ENCODE measurements around the gene GNAL.
A peak's percentile ranks its signal among the peaks of the same experiment; 100 is the strongest.

The GNAL gene

DNA sequence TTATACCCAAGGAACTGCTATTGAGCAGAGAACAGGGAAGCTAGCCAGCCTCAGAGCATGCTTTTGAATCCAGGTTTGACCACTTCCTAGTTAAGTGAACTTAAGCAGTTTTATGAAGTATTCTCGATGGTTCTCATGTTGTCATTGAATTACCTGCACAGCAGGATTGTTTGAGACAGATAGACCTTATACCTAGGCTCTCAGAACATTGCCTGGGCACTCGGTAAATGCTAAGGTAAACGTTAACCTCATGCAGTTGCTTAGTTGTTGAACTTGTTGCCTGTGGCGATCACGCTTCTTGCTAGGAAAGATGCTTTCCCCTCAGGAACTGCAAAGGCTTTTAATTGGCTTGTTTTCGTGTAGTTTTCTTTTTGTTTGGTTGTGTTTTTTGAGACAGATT lies 128.2 kb downstream of the GNAL start:
- no peak for DNase-seq

DNA sequence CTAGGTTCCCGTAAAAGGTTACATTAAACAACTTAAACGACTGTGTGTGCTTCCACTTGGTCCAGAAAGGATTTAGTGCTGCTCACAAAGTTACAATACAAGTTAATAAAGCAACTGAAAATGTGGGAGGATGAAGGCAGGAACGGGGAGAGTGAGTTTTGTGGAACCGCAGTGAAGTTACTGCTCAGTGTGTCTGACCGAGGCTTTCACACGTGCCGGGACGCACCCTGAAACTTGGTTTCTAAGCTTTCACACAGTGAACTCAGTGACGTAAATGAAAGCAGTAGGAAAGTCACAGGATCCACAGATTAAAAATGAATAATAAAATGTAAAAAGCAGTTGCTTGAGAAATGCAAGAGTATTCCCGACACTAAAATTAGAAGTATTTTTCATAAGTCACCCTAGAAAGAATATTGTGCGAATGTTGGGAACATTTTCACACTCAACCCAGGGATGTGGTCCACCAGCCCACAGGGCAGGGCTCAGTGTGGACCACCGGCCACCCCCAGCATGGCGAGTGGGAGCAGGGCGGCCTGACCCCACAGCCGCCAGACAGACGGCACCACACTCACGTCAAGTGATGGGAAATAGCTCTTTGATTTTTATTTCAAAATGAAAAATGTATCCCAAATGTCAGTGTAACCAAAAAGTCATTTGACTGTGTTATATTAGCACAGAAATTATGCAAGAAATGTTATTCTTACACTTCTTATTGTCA lies 129.6 kb downstream of the GNAL start:
- DNase-seq: no peak

DNA sequence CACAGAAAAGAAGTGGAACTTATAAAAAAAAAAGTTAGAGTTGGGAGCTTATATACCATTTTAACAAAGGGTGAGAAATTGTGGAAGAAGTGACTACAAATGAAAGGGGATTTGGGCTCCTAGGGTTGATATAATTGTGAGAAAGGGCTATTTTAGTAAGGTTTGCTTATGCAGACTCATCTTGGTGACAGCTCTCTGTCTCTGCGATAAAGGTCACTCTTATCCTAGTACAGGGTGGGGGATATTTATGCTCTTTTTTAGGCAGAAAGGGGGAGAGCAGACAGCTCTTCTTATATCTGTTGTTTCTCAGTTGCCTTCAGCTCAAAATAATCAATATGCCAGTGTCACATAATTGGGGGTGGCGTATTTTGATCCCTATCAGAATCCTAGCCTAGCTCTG lies 130.9 kb downstream of the GNAL start:
- DNase-seq: no peak

DNA sequence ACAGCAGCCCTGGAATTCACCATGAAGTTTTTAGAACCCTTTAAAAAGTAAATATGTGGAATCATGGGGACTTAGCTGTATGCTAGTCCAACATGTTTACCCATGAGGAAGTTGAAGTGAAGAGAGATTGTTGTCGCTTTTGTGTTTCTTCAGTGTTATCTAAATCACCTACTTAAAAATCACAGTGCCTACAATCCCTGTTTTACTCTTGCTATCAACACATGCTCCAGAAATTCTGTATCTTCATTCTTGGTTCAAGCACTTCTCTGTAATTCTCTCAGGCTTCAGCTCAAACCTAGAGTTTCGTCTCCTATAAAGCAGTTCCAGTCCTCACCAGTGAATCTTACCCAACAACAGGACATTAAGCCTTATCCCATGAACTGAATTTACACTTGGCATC lies 131.6 kb downstream of the GNAL start:
- no peak for DNase-seq

DNA sequence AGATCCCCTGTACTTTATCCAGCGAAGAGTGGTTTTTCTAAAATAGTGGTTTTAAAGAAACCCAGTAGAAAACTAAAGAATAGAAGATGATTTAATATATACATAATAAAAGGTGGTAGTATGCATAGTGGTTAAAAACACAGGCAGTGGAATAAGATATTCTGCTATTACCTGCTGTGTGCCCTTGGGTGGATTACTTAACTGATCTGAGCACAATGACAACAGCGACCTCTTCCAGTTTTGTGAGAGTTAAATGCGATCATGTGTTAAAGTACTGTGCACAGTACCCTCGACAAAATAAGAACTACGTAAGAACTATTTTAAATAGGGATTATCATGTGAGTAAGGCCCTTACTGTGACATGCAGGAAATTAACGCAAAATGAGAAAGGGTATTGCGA lies 132.1 kb downstream of the GNAL start:
- DNase-seq: no peak

DNA sequence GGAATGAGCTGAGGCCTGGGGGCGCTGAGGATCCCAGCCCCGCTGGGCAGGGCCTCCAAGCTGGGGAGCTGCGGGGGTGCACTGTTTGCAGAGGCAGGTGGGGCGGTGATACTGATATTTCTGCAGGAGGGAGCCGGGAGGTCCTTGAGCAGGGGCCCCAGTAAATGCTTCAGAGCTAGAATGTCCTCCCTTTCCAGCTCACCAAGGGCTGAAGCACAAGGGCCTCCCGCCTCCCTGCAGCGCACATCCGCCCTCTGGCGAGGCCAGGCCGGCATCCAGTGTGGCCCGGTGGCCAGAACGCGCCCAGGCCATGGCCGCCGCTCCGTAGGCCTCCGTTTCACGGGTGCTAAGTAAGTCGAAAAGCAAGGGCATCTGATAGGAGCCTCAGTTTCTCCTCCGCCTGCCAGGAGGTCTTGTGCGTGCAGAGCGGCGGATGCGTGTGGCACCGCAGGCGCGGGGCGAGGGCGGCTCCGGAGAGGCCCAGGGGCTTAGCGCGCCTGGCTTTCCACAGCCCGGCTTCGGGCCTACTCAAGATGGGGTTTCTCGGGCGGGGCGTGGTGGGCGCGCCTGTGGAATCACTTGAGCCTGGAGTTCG lies 132.7 kb downstream of the GNAL start:
- no peak for DNase-seq

DNA sequence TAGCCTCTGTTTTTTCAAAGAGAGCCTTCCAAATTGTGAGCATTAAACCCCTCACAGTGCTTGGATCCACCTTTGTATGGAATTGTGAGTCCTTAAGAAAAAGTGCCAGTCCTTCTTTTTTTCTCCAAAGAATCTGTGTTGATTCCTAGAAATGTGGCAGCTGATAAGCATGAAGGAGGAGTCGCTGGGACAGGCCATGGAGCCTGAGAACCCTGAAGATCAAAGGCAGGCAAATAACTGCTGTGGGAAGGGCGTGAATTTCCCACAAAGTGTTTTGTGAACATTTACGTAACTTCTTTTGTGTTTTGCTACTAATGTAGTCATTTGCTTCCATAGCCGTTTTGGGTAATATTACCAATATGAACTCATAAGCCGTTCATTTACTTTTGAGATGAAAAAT lies 134.5 kb downstream of the GNAL start:
- no peak for DNase-seq

DNA sequence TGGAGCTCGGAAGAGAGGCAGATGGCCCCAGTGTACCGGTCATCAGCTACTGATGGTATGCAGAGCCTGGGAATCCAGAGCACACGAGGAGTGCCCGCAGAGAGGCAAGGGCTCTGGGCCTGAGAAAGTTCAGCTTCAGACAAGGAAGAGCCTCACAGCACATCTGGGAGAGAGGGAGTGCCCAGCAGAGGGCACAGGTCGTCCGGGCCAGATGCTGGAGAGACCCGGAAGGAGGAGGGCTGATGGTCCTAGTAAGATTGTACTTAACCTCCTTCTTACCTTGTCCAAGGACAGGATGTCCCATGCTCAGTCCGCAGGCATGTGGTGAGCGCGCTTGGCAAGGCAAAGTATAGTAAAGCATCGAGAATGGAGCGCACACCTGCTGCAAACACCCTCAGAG lies 137.8 kb downstream of the GNAL start:
- DNase-seq: no peak

DNA sequence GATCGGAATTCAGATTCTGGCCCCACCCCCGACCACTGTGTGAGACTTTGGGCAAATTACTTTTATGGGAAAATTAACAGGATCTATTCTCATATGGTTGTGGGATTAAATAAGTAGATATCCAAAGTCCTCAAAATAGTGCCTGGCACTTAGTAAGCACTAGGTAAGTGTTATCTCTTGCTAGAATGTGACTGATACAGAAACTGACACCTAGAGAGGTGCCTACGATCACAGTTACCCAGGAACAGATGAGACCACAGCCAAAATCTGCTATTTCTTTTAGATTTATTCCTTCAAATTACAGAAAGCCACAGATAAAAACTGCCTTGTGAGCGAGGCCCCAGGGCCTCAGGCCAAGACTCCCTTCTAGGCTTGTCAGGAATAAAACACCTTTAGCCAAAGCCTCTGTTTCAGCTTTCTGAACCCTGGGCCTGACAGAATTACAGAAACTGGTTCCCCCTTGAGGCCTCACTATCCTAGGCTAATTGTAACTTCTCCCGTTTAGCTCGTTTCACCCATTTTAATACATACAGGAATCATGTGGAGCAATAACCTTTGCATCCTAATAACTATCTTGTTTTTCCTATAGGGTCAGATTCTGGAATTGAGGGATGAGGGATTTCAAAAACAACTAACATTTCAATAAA lies 139.8 kb downstream of the GNAL start:
- DNase-seq: peak in 1 of 5 donors; percentile 21

DNA sequence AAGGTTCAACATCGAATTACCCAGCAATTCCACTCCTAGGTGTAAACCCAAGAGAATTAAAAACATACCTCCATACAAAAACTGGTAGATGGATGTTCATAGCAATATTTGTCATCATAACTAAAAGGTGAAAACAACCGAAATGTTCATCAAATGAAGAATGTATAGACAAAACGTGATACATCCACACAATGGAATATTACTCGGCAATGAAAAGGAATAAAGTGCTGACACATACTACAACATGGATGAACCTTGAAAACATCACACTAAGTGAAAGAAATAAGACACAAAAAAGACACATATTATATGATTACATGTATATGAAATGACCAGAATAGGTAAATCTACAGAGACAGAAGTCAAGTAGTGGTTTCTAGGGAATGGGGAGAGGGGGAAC lies 141.5 kb downstream of the GNAL start:
- no peak for DNase-seq

DNA sequence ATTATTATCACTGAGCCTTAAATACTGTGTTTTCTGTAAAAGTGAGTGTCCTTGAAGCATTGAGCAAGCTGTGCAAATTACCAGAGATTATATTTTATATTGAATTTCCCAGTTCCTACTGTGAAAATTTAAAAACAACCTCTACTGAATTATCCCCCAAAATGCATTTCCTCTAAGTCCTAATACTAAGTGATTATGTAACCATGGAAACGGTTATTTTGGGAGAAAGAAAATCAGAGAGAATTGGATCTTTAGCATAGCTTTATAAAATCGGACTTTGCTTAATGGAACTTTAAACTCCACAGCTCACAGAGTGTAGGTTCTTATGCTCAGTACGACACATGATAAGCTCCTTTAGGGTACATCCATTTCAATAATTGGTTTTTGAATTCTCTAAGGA lies 142.9 kb downstream of the GNAL start:
- DNase-seq: no peak

DNA sequence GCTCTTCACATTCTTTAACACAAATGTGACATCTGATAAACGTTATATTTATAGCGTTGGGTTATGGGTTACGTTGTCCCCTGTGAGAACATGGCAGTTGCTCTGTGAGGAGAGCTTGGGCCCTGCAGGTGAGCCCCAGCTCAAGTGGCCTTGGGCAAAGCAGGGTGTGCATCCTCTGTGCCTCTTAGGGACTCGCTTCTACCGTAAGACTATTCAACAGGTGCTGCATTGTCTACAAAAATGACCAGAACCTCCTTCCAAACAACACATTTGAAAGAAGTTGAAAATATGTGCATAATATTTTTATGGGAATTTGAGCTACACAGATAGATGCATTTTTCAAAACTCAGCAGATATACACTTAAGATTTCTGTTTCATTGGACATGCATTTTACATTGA lies 145.7 kb downstream of the GNAL start:
- DNase-seq: no peak

DNA sequence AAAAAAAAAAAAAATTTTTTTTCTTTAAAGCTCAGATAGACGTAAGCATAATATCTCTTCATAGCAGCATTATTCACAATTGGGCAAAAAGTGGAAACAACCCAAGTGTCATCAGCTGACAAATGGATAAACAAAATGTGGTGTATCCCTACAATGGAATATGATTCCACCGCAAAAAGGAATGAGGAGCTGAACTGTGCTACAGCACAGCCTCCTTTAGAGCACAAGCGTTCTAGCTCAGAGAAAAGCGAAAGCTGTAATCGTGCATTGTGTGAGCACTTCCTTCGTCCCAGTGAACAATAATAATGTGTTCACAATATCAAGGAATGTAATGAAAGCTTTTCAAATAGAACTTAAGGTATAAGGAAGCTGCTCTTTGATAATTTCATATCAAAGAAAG lies 150.5 kb downstream of the GNAL start:
- DNase-seq: no peak

DNA sequence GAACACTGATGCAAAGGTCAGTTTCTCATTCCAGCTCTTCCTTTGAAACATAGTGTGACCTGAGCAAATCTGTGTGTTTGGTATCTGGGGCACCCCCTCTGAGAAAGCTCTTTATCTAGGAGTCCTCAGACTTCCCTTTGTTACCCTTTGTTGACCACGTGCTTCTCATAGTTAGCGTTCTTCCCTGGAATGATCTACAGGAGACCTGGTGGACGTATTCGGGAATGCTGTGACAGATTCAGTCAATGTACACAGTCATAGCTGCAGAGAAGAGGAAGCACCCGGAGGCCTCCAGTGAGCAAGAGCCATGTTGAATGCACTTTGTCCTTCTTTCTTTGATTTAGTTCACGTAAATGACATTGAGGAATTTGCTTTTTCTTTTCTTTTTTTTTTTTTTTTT lies 151.4 kb downstream of the GNAL start:
- no peak for DNase-seq

DNA sequence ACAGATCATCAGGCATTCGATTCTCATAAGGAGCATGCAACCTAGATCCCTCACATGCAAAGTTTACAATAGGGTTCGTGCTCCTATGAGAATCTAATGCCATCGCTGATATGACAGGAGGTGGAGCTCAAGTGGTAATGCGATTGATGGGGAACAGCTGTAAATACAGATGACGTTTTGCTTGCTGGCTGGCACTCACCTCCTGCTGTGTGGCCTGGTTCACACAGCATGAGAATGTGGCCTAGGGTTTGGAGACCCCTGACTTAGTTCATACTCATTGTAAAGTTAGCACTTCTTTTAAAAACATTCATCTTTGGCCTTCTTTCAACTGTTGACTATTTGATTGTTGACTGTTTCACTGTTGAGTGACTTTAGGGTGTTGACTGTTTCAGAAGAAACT lies 153.5 kb downstream of the GNAL start:
- DNase-seq: no peak

DNA sequence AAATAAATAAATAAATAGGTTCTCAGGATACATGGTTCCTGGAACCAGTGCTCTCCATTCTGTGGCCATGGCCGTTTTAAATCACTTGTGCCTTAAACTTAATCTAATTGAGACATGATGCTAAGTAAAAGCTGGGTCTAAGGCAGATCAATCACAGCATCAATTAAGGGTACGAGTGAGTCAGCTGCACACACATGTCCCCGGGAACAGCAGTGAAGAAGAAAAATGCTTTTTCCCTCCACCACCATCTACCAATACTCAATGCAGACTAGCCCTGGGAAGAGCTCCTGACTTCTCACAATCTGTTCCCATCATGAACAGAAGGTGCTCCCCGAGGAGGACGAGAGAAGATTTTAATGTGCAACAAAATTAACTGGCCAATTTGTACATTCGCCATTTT lies 155.4 kb downstream of the GNAL start:
- no peak for DNase-seq

DNA sequence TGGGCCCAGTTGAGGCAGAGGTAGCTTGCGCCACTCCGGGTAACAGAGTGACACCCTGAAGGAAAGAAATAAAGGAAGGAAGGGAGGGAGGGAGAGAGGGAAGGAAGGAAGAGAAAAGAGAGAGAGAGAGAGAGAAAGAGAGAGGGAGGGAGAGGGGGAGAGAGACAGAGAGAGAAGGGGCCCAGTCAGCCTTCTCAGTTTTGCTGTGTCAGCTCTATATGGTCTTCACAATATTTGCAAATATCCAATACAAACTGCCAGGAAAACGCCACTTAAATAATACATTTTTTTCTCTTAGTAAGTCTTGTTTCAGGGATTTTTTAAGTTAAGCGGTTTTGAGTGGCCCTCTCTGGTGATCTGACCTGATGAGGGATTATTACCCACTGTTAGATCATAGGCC lies 156.6 kb downstream of the GNAL start:
- DNase-seq: no peak

DNA sequence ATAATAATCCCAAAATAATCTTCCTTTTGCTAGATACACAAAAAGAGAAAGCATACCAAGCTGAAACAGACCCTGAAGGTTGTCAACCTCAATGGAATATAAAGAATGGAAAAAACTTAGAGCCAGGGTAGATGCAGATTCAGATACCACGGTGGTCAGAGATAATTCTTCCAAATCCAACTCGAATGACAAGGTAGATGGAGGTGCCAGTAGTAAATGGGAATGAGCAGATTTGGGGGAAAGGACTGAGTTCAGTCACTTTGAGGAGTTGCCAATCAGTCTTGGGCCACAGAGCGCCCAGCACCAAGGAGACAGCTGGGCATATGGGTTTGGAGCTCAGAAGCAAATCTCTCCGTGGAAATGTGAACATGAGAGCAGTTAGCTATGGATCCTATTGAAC lies 158.7 kb downstream of the GNAL start:
- DNase-seq: no peak

DNA sequence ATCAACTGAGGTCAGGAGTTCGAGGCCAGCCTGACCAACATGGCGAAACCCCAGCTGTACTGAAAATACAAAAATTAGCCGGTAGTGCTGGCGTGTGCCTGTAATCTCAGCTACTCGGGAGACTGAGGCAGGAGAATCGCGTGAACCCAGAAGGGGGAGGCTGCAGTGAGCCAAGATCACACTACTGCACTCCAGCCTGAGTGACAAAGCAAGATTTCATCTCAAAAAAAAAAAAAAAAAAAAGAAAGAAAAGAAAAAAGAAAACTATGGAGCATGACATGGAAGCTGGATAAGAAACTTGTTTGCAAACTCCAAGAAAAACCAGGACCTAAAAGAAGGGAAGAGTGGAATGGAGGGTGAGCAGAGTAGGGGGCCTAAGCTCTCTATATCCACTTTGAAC lies 160.2 kb downstream of the GNAL start:
- no peak for DNase-seq

DNA sequence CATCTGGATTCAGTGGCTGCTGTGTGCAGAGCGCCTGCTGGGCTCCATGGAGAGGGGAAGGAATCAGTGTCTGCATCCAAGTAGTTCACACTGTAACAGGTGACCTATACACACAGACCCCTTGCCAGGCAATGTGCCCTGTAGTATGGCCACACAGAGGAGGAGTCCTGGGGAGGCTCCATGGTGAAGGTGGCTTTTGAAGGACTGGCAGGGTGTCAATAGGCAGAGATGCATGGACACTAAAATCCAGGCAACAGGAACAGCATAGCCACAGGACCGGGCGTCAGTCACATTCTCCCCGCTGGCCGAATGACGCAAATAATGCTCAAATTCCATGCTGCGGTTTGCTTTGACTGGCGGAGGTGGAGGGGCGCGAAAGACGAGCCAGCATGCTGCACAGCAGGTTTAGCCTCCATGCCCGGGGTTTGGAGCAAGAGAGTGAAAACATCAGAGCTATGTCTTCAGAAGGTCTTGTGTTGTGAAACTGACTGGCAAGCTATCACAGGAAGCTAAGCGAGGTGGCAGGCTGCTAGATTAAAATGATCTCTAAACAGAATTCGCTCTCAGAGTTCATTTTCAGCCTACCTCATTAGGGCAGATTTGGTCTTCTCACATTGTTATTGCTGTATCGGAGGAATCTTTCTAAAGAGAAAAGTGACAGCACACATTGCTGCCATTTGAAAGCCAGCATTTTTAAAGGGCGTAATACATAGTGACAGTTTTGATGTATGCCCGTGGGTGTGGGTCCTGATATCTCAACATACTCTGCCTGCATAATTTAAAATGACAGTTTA lies 161.0 kb downstream of the GNAL start:
- peak; percentile 35 to 62 (median 54) for DNase-seq

DNA sequence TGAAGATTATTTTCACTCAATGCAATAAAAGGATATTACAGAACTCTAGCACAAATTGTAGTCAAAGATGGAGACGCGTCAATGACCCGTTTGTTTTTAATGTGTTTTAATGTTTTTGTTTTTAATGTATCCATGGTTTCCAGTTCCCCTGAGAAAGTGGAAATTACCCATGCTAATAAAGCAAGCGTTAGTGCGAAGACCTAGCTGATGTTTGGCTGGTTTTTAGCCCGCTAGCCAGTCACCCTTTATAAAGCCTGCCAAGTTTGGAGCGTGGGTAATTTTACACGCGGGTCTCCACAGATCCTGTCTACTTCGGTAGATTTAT lies 161.7 kb downstream of the GNAL start:
- DNase-seq: no peak

DNA sequence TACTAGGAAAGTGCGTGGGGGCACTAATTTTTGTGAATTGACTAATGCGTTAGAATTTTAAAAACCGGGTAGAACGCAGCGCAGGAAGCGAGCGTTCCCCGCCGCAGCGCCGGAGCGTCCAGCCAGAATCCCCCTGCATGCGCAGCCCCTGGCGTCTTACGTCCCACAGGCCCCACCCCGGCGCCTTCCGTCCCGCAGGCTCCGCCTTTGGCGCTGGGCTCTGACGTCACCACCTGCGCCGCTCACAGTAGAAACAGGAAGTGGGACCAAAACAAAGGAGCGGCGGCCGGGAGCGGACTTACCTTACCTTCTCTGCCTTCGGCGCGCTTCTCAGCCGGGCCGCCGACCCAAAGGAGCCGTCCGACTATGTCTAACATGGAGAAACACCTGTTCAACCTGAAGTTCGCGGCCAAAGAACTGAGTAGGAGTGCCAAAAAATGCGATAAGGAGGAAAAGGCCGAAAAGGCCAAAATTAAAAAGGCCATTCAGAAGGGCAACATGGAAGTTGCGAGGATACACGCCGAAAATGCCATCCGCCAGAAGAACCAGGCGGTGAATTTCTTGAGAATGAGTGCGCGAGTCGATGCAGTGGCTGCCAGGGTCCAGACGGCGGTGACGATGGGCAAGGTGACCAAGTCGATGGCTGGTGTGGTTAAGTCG lies 162.2 kb downstream of the GNAL start, which contains the start of gene CHMP1B:
Gene CHMP1B, plus strand, starts transcription at position 268 of the 660 bp plus-strand sequence. Its CDS starts 99 bp downstream, at position 367.
- DNase-seq: peak; percentile 90 to 96 (median 95)

DNA sequence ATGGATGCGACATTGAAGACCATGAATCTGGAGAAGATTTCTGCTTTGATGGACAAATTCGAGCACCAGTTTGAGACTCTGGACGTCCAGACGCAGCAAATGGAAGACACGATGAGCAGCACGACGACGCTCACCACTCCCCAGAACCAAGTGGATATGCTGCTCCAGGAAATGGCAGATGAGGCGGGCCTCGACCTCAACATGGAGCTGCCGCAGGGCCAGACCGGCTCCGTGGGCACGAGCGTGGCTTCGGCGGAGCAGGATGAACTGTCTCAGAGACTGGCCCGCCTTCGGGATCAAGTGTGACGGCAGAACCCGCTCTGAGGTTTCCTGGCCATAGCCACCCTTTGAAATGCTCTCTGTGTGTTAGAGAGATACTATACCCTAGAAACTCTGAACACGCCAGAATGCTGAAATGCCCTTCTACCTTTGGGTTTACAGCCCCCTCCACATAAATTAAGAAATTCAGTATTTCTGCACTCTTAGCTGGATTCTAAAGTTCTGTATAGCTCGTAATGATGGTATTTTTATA lies 162.8 kb downstream of the GNAL start:
- DNase-seq: peak; percentile 21 to 59 (median 46)

Data from T-helper 1 cell (primary cell).